Measurements from ENCODE around the gene NTMT1. TPM values are rescaled to one million over a fixed set of nuclear protein-coding genes. Genes with fewer than 3 reads are reported as not detected.

The NTMT1 gene
- total and polyA plus RNA-seq, 8 donors = 1.7 to 68.4 (median 28.0) TPM

DNA sequence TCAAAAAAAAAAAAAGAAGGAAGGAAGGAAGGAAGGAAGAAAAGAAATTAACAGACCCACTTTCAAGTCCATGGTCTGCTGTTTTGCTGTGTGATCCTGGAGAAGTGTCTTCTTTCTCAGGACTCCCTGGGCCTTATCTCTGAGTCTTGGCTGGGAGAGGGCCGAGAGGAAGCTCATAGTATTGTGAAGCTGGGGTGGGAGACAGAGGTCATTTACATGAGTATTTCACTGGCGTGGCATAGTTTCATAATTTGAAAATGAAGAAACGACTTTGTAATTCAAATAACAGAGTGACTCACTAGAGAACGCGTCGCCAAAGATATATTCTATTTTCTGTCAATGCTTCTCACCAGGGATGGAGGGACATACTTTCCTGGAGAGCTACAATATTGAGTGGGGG lies 2.6 kb upstream of the NTMT1 start:
- Histone ChIP-seq H3K4me3 (no peak overlapping the region), H3K9me3 (no peaks in the 10 kb centered on the region), H3K27me3 (peaks cover 0 to 20% (median 12%) of the 10 kb centered on the region in 3 donors), H3K27ac (no peak overlapping the region), H3K4me1 (peaks cover 33 to 59% (median 44%) of the 10 kb centered on the region in 4 donors), H3K36me3 (no peaks in the 10 kb centered on the region)
- TF ChIP-seq POLR2AphosphoS5 (IDR thresholded peaks at IDR 0.05) (no peak), EP300 (IDR thresholded peaks at IDR 0.05) (no peak), POLR2A (IDR thresholded peaks at IDR 0.05) (no peak)
- TF ChIP-seq, protein P1, sequence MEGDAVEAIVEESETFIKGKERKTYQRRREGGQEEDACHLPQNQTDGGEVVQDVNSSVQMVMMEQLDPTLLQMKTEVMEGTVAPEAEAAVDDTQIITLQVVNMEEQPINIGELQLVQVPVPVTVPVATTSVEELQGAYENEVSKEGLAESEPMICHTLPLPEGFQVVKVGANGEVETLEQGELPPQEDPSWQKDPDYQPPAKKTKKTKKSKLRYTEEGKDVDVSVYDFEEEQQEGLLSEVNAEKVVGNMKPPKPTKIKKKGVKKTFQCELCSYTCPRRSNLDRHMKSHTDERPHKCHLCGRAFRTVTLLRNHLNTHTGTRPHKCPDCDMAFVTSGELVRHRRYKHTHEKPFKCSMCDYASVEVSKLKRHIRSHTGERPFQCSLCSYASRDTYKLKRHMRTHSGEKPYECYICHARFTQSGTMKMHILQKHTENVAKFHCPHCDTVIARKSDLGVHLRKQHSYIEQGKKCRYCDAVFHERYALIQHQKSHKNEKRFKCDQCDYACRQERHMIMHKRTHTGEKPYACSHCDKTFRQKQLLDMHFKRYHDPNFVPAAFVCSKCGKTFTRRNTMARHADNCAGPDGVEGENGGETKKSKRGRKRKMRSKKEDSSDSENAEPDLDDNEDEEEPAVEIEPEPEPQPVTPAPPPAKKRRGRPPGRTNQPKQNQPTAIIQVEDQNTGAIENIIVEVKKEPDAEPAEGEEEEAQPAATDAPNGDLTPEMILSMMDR (IDR thresholded peaks at IDR 0.05) = no peak
- no peak for DNase-seq
- intact Hi-C loops (cut with DNase I; ENCODE audit: low total_unique reads) = no loop called here
- 60 to 75% (median 71%) methylated on average over 6 of the region's 6 CpGs for WGBS, 5 donors

DNA sequence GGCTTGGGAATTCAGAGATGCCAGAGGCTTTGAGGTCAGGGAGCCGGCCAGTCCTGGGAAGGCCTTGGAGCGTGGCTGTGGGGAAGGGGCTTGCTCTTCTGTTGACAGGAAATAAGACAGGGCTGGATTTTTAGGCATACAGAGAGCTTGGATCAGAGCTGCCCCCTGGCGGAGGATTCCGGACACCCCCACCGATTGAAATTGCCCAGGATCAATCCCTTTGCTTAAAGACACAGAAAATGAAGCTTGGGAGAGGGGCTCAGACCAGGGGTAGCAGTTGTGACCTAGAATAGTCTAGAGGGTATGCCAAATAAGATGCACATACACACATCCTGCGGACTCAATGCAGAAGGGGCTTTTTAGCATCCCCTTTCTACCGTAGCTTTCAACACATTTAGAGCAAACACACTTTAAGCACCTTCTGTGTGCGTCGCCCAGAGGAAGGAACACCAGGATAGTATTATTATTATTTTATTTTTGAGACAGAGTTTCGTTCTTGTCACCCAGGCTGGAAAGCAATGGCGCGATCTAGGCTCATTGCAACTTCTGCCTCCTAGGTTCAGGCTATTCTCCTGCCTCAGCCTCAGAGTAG lies 1.7 kb upstream of the NTMT1 start:
- peaks cover 42 to 68% (median 53%) of the 10 kb centered on the region in 4 donors for H3K4me1 ChIP-seq
- no peak overlapping the region for H3K4me3 ChIP-seq
- H3K36me3 ChIP-seq = no peaks in the 10 kb centered on the region
- H3K27me3 ChIP-seq = peaks cover 0 to 19% (median 12%) of the 10 kb centered on the region in 3 donors
- no peaks in the 10 kb centered on the region for H3K9me3 ChIP-seq
- H3K27ac ChIP-seq = peak overlapping the region in 2 of 5 donors; percentile 94 to 97
- WGBS, 5 donors = 29 to 44% (median 36%) methylated on average over 11 to 12 of the region's 12 CpGs
- intact Hi-C loops (cut with DNase I; ENCODE audit: low total_unique reads) = no loop called here
- peak; percentile 68 to 76 for DNase-seq
- TF ChIP-seq POLR2AphosphoS5 (IDR thresholded peaks at IDR 0.05) = no peak
- TF ChIP-seq, protein P1 (IDR thresholded peaks at IDR 0.05) = peak in 5 of 7 experiments; percentile 45 to 82 (median 68)

DNA sequence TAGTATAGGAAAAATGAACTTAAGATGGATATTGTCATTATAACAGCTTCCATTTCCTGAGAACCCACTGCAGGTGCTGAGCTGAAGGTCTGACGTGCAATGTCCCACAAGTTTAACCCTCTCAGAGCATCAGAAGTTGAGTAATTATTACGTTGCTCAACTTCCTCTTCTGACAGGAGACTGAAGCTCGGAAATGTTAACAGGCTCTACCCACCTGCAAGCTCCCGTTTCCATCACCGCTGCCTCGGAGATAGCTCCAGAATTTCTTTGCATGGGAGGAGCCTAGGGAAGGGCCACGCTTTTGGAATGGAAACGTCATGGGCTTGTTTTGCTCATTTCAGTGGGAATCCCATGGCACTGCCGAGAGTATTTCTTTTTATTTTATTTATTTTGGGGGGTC lies 1.0 kb upstream of the NTMT1 start:
- no peak overlapping the region for H3K4me3 ChIP-seq
- H3K27me3 ChIP-seq = peaks cover 0 to 12% (median 7%) of the 10 kb centered on the region in 3 donors
- H3K9me3 ChIP-seq = no peaks in the 10 kb centered on the region
- H3K36me3 ChIP-seq = peaks cover 0 to 4% (median 0%) of the 10 kb centered on the region in 4 donors
- DNase-seq = peak in 1 of 2 donors; percentile 60
- peak overlapping the region in 3 of 5 donors; percentile 94 to 97 (median 96) for H3K27ac ChIP-seq
- H3K4me1 ChIP-seq = peaks cover 44 to 69% (median 52%) of the 10 kb centered on the region in 4 donors
- WGBS, 5 donors = 36 to 39% (median 38%) methylated on average over 9 of the region's 9 CpGs
- intact Hi-C loops (cut with DNase I; ENCODE audit: low total_unique reads) = no loop called here
- no peak for TF ChIP-seq EP300 (IDR thresholded peaks at IDR 0.05)
- TF ChIP-seq, protein P1 (IDR thresholded peaks at IDR 0.05) = no peak
- TF ChIP-seq POLR2AphosphoS5 (IDR thresholded peaks at IDR 0.05) = no peak
- TF ChIP-seq POLR2A (IDR thresholded peaks at IDR 0.05) = no peak

DNA sequence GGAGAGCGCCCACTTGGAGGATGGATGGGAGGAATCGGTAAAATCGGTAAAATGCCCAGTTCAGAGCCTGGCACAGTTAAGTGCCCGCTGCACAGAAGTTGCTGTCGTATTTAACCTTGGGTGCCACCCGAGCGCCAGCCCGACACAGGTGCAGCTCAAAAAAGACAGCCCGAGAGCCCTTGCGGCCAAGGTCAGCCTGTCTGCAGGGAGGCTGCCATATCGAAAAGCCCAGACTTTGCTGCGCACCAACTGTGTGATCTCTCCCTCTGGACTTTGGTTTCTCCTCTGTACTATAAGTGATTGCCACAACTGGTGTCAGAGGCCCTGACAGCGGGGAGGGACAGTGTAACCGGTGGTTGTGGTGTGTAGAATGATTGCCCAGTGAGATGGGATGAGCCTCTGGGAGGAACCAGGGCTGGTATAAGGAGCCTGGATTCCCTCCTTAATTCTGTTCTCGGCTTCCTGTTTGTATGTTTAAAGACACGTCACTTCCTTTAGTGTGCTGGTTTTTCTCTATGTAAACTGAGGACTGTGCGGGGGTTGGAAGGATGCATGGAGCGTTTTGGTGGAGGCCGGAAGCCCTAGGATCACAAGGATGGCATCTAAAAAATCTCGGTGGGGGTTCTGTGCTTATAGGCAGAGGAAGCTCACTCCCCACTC lies 792 bp downstream of the NTMT1 start:
- H3K27ac ChIP-seq = peak overlapping the region; percentile 94 to 98 (median 96)
- H3K27me3 ChIP-seq = no peaks in the 10 kb centered on the region
- DNase-seq = peak in 1 of 2 donors; percentile 58
- no peaks in the 10 kb centered on the region for H3K9me3 ChIP-seq
- peaks cover 51 to 74% (median 61%) of the 10 kb centered on the region in 4 donors for H3K4me1 ChIP-seq
- H3K4me3 ChIP-seq = peak overlapping the region; percentile 81 to 90 (median 88)
- H3K36me3 ChIP-seq = peaks cover 0 to 4% (median under 1%) of the 10 kb centered on the region in 4 donors
- intact Hi-C loops (cut with DNase I; ENCODE audit: low total_unique reads) = no loop called here
- TF ChIP-seq POLR2A (IDR thresholded peaks at IDR 0.05) (no peak), EP300 (IDR thresholded peaks at IDR 0.05) (no peak), POLR2AphosphoS5 (IDR thresholded peaks at IDR 0.05) (no peak)
- TF ChIP-seq, protein P1 (IDR thresholded peaks at IDR 0.05) = no peak
- 1 to 3% (median 1%) methylated on average over 17 to 20 of the region's 20 CpGs for WGBS, 5 donors
